Spleen (tissue), 11 donors: ENCODE results near the gene TPM4. TPM values are rescaled to one million over a fixed set of nuclear protein-coding genes. Genes with fewer than 3 reads are reported as not detected.

Experiments used
- DNase-seq: peaks from one replicate; pipeline ENCODE4 v3.0.0-alpha.2; 2020
- H3K27ac ChIP-seq, 8 donors: fragments of 200-600 bp; sonication (generic) in 7 of 8; 1 replicate in 4 of 8; 2 replicates in 4 of 8; pipeline versions ENCODE4 v1.5.0 to v1.8.0; 2016 to 2021; ENCODE audit warnings: inconsistent platforms in 4 of 8, mild to moderate bottlenecking in 4 of 8, moderate library complexity in 1 of 8
- H3K27me3 ChIP-seq, 7 donors: fragments of 200-600 bp; sonication (generic) in 6 of 7; replicated peaks in 1 of 7; 1 replicate in 4 of 7; 2 replicates in 3 of 7; pipeline versions ENCODE4 v1.5.0 to v1.8.0; 2016 to 2021; ENCODE audit warnings: inconsistent platforms in 3 of 7, mild to moderate bottlenecking in 1 of 7
- H3K36me3 ChIP-seq, 6 donors: fragments of 200-600 bp; sonication (generic) in 5 of 6; 1 replicate in 4 of 6; 2 replicates in 2 of 6; pipeline versions ENCODE4 v1.5.0 to v1.8.0; 2016 to 2021; ENCODE audit warnings: inconsistent platforms in 2 of 6
- H3K4me1 ChIP-seq, 6 donors: fragments of 200-600 bp; sonication (generic) in 5 of 6; 1 replicate in 3 of 6; 2 replicates in 3 of 6; pipeline versions ENCODE4 v1.5.0 to v1.8.0; 2016 to 2021; ENCODE audit warnings: inconsistent platforms in 3 of 6
- H3K4me3 ChIP-seq, 8 donors: fragments of 200-600 bp; sonication (generic) in 7 of 8; 1 replicate in 4 of 8; 2 replicates in 4 of 8; pipeline versions ENCODE4 v1.5.0 to v1.8.0; 2016 to 2021; ENCODE audit warnings: inconsistent platforms in 4 of 8, mild to moderate bottlenecking in 4 of 8, moderate library complexity in 2 of 8
- H3K9me3 ChIP-seq, 8 donors: fragments of 200-600 bp; sonication (generic) in 7 of 8; 1 replicate in 4 of 8; 2 replicates in 4 of 8; pipeline versions ENCODE4 v1.5.0 to v1.8.0; 2016 to 2021; ENCODE audit warnings: inconsistent platforms in 4 of 8
- POLR2A ChIP-seq, 3 donors: fragments of 450-650 bp; IDR thresholded peaks; one replicate each; pipeline ENCODE4 v1.5.1; 2017; ENCODE audit warnings: antibody characterized with exemption in 3 of 3, mild to moderate bottlenecking in 1 of 3
- POLR2AphosphoS5 ChIP-seq, 3 donors: sonication (generic); formaldehyde crosslinking; IDR thresholded peaks; one replicate each; pipeline ENCODE4 v1.5.1; 2017; ENCODE audit warnings: antibody characterized with exemption in 3 of 3
- WGBS, 5 donors: extraction: QIAGEN DNeasy Blood & Tissue Kit in 3 of 5; methylation state at CpG; one replicate each; pipeline versions ENCODE4 v1.1.5 to v1.1.7; 2013 to 2018; 5-methylcytosine and 5-hydroxymethylcytosine counted together
- intact Hi-C: fragments of 100-400 bp; cut with DNase I; formaldehyde crosslinking; loops from one replicate; pipeline ENCODE4 v1.15.0; 2023; ENCODE audit warnings: low total_unique reads
- polyA plus RNA-seq, 3 donors: library from polyadenylated mRNA; stranded (reverse); fragments of 200-250 nt; gene quantifications; one replicate each; pipeline ENCODE4 v1.2.1, GENCODE V29; 2013
- total RNA-seq, 7 donors: library from RNA; depleted of rRNA in 3 of 7; stranded (reverse); fragments of >200 nt in 3 of 7; fragmentation: NEBNext Ultra II Directional in 4 of 7; extraction: Animal tissue kit (Norgen Biotek cat#: 25700) in 4 of 7; gene quantifications; one replicate each; pipeline versions ENCODE4 v1.1.0 to v1.2.1, GENCODE V29; 2016 to 2021
- TF ChIP-seq, protein P1 (sequence below), 11 experiments: fragments of 200-600 bp in 7 of 11; fragments of 450-650 bp in 4 of 11; sonication (generic) in 4 of 11; IDR thresholded peaks in 8 of 11; conservative IDR thresholded peaks in 3 of 11; 1 replicate in 7 of 11; 2 replicates in 4 of 11; pipeline versions ENCODE4 v1.4.0 to v1.8.0; 2016 to 2021; ENCODE audit warnings: antibody characterized with exemption in 11 of 11, inconsistent platforms in 4 of 11, mild to moderate bottlenecking in 1 of 11
- donor health status: healthy with polysubstance abuse.
- donor health status: DM: no; HTN: no; CAD: no; lungs with moderate emphysema.
- donor health status: DM: no; HTN: no; CAD: no.
- donor health status: Bipolar disorder and iron deficiency.
- donor health status: healthy.
- donor health status: DM: no; HTN: no; CAD: no.
- donor health status: DM: yes; HTN: yes; CAD: no.

TPM4 gene
- total and polyA plus RNA-seq, 10 donors = 181 to 760 (median 418) TPM

DNA sequence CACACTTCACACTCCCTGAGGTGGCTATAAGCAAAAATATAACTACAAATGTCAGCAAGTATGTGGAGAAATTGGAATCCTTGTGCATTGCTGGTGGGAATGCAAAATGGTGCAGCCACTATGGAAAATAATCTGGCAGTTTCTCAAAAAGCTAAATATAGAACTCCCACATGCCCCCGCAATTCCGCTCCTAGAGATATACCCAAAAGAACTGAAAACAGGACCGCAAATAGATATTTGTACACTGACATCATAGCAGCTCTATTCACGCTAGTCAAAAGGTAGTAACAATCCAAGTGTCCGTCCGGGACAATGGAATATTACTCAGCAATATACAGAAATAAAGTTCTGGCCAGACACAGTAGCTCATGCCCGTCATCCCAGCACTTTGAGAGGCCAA is 31.5 kb upstream of the TPM4 start:
- DNase-seq = no peak
- intact Hi-C loops = no loop called here
- TF ChIP-seq, protein P1, sequence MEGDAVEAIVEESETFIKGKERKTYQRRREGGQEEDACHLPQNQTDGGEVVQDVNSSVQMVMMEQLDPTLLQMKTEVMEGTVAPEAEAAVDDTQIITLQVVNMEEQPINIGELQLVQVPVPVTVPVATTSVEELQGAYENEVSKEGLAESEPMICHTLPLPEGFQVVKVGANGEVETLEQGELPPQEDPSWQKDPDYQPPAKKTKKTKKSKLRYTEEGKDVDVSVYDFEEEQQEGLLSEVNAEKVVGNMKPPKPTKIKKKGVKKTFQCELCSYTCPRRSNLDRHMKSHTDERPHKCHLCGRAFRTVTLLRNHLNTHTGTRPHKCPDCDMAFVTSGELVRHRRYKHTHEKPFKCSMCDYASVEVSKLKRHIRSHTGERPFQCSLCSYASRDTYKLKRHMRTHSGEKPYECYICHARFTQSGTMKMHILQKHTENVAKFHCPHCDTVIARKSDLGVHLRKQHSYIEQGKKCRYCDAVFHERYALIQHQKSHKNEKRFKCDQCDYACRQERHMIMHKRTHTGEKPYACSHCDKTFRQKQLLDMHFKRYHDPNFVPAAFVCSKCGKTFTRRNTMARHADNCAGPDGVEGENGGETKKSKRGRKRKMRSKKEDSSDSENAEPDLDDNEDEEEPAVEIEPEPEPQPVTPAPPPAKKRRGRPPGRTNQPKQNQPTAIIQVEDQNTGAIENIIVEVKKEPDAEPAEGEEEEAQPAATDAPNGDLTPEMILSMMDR (IDR thresholded peaks at IDR 0.05 in 8 of 11, conservative IDR thresholded peaks at IDR 0.05 in 3 of 11) = no peak
- no peak for TF ChIP-seq POLR2AphosphoS5 (IDR thresholded peaks at IDR 0.05)
- H3K4me1 ChIP-seq = peaks cover 7 to 18% (median 10%) of the 10 kb centered on the region in 6 donors
- H3K9me3 ChIP-seq = no peaks in the 10 kb centered on the region
- H3K4me3 ChIP-seq = no peak overlapping the region
- no peak overlapping the region for H3K27ac ChIP-seq
- H3K36me3 ChIP-seq = no peaks in the 10 kb centered on the region
- WGBS, 5 donors = 87 to 97% (median 93%) methylated on average over 7 of the region's 7 CpGs
- H3K27me3 ChIP-seq = no peaks in the 10 kb centered on the region

DNA sequence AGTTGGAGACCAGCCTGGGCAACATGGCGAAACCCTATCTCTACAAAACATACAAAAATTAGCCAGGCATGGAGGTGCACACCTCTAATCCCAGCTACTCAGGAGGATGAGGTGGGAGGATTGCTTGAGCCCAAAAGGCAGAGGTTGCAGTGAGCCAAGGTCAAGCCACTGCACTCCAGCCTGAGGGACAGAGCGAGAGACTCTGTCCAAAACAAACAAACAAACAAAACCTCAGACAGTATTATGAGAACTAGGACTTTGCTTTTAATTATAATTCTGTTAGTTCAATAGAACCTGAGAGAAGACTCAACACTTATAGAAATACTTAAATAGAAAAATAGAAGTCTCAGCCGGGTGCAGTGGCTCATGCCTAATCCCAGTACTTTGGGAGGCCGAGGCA is 31.1 kb upstream of the TPM4 start:
- WGBS, 5 donors = 89 to 98% (median 93%) methylated on average over 4 of the region's 4 CpGs
- Histone ChIP-seq H3K36me3 (no peaks in the 10 kb centered on the region), H3K4me3 (no peak overlapping the region), H3K27me3 (no peaks in the 10 kb centered on the region), H3K4me1 (peaks cover 7 to 18% (median 10%) of the 10 kb centered on the region in 6 donors), H3K27ac (no peak overlapping the region), H3K9me3 (no peaks in the 10 kb centered on the region)
- intact Hi-C loops = no loop called here
- TF ChIP-seq POLR2A (IDR thresholded peaks at IDR 0.05) (no peak), POLR2AphosphoS5 (IDR thresholded peaks at IDR 0.05) (no peak)
- no peak for DNase-seq

DNA sequence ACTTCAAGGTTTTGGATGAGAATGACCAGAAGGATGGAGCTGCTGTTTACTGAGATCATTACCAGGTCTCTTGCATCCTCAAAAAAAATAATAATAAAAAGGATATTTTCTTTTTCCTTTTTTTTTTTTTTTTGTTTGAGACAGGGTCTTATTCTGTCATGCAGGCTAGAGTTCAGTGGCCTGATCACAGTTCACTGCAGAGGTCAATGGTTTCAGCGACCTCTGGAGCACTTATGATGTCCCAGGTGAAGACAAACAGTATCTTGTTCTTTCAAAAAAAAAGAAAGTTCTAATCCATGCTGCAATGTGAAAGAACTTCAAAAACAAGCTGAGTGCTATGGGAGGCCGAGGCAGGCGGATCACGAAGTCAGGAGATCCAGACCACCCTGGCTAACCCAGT is 30.4 kb upstream of the TPM4 start:
- Histone ChIP-seq H3K4me3 (no peak overlapping the region), H3K36me3 (no peaks in the 10 kb centered on the region), H3K9me3 (no peaks in the 10 kb centered on the region), H3K27ac (no peak overlapping the region), H3K4me1 (peaks cover 7 to 16% (median 10%) of the 10 kb centered on the region in 6 donors), H3K27me3 (no peaks in the 10 kb centered on the region)
- WGBS, 5 donors = 86 to 95% (median 91%) methylated on average over 4 of the region's 4 CpGs
- TF ChIP-seq POLR2AphosphoS5 (IDR thresholded peaks at IDR 0.05) (no peak), POLR2A (IDR thresholded peaks at IDR 0.05) (no peak)
- TF ChIP-seq, protein P1 (IDR thresholded peaks at IDR 0.05 in 8 of 11, conservative IDR thresholded peaks at IDR 0.05 in 3 of 11) = no peak
- DNase-seq = no peak
- intact Hi-C loops = no loop called here

DNA sequence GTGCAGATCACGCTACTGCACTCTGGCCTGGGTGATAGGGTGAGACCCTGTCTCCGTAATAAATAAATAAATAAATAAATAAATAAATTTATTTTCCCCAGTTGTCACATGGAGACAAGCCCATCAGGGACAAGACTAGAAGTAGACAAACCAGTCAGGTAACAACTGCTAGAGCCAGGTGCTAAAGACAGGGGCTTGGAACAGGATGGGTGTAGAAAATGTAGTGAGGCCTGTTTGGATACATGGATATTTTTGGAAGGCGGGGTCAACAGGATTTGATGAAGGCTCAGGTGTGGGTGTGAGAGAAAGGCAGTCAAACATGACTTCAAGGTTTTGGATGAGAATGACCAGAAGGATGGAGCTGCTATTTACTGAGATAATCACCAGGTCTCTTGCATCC is 27.7 kb upstream of the TPM4 start:
- Histone ChIP-seq H3K36me3 (no peaks in the 10 kb centered on the region), H3K27ac (no peak overlapping the region), H3K9me3 (no peaks in the 10 kb centered on the region), H3K4me1 (peaks cover 0 to 17% (median 3%) of the 10 kb centered on the region in 6 donors), H3K4me3 (no peak overlapping the region), H3K27me3 (no peaks in the 10 kb centered on the region)
- intact Hi-C loops = no loop called here
- DNase-seq = no peak
- TF ChIP-seq, protein P1 (IDR thresholded peaks at IDR 0.05 in 8 of 11, conservative IDR thresholded peaks at IDR 0.05 in 3 of 11) = no peak
- TF ChIP-seq POLR2AphosphoS5 (IDR thresholded peaks at IDR 0.05) = no peak
- 79 to 92% (median 88%) methylated on average over 3 of the region's 3 CpGs for WGBS, 5 donors
